NCI-H524 treated with DMSO at 0.1 percent for 48 hours (cell line): ENCODE measurements around the gene CPA4.
"Not testable (repeated sequence)": the region's sequence is repeated elsewhere in the genome, so short reads cannot be mapped to it uniquely, and the experiment has no call there.

Source experiments
- DNase-seq: peaks from one replicate; lab custom pipeline; 2025; lab: John Stamatoyannopoulos, UW

The CPA4 gene, protein sequence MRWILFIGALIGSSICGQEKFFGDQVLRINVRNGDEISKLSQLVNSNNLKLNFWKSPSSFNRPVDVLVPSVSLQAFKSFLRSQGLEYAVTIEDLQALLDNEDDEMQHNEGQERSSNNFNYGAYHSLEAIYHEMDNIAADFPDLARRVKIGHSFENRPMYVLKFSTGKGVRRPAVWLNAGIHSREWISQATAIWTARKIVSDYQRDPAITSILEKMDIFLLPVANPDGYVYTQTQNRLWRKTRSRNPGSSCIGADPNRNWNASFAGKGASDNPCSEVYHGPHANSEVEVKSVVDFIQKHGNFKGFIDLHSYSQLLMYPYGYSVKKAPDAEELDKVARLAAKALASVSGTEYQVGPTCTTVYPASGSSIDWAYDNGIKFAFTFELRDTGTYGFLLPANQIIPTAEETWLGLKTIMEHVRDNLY

DNA sequence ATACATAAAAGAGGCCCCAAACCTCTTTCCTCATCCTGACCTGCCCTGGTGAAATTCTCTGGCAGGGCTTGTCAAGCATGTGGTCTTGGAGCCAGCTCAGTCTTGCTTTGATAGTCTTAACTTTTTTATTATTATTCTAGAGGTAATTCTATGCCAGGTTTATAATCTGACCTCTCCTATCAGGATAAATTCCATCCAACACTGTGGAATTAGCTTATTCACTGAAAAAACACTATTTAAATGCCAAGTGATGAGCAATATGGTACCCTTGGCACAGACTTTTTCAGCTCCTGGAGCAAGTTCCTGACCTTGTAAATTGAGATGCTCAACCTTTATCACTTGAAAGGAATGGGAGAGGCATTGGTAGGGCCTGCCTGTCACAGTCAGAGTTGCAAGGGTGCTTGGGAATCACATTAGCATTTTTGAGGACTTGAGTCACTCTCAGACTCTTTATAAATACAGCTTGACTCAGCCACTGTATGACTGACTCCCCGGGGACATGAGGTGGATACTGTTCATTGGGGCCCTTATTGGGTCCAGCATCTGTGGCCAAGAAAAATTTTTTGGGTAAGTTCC lies at the start of gene CPA4:
Gene CPA4, plus strand, starts transcription at position 480 of the 576 bp plus-strand sequence. Its CDS starts 20 bp downstream, at position 500.
- DNase-seq, result no peak

DNA sequence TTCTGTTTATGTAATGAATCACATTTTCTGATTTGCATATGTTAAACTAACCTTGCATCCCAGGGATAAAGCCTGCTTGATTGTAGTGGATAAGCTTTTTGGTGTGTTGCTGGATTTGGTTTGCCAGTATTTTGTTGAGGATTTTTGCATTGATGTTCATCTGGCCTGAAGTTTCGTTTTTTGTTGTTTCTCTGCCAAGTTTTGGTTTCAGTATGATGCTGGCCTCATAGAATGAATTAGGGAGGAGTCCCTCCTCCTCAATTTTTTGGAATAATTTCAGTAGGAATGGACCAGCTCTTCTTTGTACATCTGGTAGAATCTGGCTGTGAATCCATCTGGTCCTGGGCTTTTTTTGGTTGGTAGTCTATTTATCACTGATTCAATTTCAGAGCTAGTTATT lies 49.5 kb upstream of the CPA4 start:
- DNase-seq, result not testable (repeated sequence)

DNA sequence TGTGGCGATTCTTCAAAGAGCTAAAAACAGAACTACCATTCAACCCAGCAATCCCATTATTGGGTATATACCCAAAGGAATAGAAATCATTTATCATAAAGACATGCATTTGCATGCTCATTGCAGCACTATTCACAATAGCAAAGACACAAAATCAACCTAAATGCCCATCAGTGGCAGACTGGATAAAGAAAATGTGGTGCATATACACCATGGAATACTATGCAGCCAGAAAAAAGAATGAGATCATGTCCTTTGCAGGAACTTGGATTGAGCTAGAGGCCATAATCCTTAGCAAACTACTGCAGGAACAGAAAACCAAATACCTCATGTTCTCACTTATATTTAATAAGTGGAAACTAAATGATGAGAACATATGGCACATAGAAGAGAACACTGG lies 46.5 kb upstream of the CPA4 start:
- not testable (repeated sequence) for DNase-seq

DNA sequence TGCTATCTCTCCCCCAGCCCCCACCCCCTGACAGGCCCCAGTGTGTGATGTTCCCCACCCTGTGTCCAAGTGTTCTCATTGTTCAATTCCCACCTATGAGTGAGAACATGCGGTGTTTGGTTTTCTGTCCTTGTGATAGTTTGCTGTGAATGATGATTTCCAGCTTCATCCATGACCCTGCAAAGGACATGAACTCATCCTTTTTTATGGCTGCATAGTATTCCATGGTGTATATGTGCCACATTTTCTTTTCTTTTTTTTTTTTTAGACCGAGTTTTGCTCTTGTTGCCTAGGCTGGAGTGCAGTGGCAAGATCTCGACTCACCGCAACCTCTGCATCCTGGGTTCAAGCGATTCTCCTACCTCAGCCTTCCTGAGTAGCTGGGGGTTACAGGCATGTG lies 44.1 kb upstream of the CPA4 start:
- DNase-seq, result not testable (repeated sequence)

DNA sequence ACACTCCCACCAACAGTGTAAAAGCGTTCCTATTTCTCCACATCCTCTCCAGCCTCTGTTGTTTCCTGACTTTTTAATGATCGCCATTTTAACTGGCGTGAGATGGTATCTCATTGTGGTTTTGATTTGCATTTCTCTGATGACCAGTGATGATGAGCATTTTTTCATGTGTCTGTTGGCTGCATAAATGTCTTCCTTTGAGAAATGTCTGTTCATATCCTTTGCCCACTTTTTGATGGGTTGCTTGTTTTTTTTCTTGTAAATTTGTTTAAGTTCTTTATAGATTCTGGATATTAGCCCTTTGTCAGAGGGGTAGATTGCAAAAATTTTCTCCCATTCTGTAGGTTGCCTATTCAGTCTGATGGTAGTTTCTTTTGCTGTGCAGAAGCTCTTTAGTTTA lies 43.3 kb upstream of the CPA4 start:
- not testable (repeated sequence) for DNase-seq

DNA sequence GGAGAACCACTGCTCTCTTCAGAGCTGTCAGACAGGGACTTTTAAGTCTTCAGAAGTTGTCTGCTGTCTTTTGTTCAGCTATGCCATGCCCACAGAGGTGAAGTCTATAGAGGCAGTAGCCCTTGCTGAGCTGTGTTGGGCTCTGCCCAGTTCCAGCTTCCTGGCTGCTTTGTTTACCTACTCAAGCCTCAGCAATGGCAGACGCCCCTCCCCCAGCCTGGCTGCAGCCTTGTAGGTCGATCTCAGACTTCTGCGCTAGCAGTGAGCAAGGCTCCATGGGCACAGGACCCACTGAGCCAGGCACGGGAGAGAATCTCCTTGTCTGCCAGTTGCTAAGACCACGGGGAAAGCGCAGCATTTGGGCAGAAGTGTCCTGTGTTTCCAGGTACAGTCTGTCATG lies 38.4 kb upstream of the CPA4 start:
- DNase-seq, result no peak

DNA sequence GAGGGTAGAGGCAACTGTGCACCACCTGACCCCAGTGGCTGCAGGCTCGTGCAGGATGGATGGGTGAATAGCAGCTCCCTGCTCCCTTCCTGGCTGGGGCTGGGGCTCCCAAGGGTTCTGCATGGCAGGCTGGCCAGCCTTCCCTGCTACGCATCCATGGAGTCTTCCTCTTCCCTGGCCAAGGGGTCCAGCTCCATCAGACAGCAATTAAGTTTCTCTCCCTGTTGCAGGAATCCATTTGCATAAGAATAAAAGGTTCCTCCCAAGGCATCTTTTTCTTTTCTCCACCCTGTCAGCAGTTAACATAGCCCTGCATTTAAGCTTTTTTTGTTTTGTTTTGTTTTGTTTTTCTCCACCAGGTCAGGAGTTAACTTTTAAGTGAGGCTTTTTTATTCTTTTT lies 36.3 kb upstream of the CPA4 start:
- no peak for DNase-seq

DNA sequence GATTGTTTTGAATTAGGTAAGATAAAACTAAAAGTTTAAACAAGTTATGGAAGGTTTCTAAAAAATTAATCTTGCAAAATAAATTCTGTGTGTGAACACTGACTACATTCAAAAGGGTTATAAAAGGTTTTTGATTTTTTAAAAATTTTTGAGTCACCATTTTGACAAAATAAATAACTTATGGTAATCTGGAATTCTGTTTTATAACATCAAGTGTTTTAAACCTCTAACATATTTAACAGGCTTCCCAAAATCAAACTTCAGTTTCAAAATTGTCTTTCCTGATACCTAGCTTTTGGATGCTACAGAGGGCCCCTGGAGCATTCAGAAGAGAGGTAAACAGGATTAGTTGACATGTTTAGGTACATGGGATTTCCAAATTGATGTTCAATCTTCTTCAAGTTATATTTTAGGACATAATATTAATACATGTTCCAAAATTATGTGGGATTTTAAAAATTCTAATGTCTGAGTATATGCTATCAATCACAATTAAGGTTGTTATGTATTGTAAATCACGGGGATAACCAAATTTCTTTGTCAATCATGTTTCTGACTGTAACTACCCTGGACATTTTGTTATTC lies 34.4 kb upstream of the CPA4 start:
- no peak for DNase-seq

DNA sequence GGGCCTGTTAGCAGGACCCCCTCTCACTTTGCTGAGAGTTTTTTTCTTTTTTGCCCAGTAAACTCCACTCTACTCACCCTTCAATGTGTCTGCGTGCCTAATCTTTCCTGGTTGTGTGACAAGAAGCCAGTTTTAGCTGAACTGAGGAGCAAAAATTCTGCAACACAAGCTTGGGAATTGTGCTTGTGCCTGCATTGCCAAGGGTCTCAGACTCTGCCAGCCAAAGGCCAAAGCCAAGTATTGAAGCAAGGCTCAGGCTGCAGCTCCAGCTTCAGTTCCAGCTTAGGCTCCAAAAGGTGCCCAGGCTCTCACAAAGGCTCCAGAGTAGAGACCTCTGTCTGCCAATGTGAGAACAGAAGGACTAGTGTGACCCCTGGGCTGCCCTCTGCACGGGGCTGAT lies 30.5 kb upstream of the CPA4 start:
- DNase-seq, result no peak

DNA sequence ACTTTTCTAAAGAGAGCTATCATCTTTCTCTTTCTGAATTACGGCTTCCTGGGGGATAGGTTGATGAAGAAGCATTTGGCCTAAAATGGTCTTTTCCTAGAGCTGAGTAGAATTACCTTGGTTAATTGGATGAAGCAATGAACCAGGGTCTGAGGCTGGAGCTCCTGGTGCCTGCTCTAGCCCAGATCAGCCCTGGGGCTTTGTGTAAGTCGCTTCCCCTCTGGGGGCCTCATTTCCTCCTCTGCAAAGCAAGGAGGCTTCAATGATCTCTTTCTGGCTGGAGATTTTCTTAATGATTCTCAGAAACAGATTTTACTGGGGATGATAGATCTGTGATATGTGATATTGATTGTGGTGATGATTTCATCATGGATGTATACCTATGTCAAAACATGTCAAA lies 29.8 kb upstream of the CPA4 start:
- DNase-seq, result no peak

DNA sequence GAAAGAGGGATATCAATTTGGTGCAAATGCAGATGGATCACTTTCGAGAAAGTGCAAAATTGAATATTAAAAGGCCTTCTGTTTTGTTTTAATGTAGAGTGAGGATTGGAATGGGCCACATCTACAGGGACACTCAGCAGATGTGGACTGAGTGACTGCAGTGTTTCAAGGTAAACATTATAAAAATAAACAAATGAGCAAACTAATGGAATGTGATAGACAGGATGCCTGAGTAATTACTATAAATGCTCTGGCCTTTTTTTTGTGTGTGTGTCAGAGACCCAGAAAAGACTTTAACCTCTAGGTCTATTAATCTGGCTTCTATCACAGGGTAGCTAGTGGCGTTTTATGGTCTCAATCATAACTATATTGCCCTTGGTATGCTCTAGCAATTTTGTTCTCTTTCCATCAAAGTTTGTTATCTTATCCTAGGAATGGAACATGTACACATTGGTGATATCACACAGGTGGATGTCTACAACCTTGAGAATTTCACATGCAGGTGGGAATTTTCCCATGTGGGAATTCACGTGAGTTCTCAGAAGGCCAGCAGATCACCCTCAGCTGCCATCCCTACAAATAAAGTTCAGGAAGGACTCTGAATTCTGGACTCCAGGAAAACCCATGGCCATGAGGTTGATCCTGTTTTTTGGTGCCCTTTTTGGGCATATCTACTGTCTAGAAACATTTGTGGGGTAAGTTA lies 26.6 kb upstream of the CPA4 start, which contains the start of gene CPA2:
Gene CPA2, plus strand, starts transcription at position 606 of the 703 bp plus-strand sequence. Its CDS starts 19 bp downstream, at position 625.
- DNase-seq, result no peak

DNA sequence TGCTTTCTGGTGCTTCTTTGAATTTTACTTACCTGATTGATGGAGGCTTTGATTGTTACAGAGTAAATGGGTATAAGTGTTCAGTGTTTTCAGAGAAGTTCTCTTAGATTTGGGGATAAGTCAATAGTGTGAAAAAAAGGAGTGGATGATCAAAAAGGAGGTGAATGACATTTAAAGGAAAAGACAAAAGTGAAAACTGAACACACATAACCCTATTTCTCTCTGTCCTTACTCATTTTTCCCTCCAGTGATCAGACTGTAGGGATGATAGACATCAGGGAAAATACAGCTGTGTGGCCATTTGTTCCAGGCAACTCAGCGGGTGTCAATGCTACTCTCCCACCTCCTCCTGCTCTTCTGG lies 26.0 kb upstream of the CPA4 start:
- DNase-seq, result no peak

DNA sequence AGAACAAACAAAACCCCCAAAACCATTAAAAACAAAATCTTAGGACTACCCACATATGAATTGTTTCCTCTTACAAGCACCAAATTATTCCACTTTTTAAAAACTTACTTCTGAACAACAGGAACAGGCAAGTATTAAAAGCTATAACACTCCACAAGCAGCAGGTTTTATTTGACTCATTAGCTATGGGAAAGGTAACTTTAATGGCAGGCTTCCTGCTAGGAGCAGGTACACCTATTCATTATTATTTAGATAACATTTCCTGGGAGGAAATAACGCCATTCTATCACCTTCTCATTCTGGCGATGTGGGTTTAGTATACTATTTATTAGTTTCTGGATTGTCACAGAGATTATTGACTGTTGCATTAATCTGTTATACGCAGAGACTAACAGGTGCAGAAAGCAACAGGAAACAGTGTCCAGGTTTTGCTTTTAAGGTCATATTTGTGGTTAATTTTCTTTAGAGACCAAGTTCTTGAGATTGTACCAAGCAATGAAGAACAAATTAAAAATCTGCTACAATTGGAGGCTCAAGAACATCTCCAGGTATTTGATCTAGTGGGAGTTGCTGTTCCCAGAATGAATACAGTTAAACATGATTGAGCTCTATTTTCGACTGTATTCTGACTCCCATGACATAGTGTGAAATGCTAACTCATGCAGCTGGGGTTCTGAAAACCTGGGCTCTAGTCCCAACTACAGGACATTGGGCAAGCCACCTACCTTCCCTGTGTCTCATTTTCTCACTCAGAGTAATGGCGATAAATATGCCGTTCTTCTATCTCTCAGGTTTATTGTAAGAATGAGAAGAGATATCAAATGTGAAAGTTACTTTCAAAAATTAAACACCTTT lies 24.3 kb upstream of the CPA4 start:
- DNase-seq, result no peak

DNA sequence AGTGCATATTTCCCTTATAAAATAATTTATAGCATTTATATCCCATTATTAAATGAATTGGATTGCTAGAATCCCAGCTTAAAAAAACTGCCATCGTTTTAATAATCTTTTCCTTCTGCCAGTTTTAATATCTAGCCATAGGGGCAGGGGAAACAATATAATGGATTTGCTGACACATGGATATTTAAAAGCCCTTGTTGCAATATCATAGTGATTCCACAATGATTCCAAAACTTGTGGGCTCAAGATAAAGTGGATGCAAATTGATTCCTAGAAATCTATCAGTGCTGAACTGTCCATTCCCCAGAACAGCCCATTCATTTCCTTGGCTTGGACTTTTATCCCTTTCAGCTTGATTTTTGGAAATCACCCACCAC lies 23.7 kb upstream of the CPA4 start:
- no peak for DNase-seq

DNA sequence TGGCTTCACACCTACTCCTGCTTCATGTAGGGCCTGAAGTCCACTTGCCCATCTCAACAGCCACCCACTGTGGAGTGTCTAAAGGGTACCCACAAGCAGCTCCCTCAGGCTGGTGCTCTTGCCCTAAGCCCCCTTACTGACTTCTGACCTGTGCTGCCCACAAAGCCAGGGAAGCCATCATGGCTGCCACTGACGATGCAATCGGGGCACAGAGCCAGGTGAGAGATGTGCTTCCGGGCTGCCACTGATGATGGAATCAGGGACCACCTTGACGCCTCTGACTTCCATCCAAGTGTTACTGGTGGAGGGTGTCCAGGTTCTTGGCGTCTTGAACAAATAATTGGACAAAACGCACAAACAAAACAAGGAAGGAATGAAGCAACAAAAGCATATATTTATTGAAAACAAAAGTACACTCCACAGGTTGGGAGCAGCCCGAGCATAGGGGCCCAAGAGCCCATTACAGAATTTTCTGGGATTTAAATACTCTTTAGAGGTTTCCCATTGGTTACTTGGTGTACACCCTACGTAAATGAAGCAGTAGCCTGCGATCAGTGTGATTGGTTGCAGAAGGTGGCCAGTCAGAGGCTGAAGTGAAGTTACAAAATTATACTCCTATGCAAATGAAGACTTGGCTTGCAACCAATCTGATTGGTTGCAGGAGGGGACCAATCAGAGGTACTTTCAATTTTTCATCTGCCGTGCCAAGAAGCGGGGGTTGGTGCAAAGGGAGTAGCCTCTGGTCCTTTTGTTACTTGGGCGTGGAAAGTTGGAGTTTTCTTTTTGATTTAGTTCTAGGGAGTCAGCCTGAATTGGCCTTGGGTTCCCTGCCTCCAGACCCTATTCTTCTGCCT lies 21.8 kb upstream of the CPA4 start:
- DNase-seq, result no peak

DNA sequence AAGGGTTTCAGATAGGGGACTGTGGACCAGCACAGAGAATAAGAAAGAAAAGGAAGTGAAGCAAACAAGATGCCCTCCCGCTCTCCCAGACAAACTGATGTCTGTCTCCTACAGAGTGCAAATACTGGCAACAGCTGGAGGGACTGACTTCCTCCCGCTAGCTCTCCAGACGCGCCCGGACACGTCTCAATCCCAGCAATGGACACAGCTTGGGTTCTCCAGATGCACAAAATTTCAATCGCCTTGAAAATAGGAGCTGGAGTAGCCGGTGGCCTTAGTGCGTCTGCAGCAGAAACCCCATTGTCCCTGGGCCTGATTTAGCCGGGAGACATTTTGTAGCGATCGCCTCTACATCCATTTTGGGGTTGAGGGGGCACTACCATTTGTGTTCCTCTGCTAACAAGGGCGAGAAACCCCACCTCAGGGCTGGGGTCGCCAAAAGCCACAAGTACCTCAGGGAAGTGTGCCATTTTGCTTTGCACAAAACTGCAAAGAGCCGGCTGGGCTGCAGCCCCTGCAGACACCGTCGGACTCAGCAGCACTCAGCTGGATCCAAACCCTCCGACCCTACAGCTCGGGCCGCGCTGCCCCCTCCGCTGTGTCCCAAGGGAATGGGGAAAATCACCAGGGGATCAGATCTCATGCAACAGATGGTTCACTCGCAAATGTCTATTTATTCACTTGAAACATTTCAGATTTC lies 20.4 kb upstream of the CPA4 start:
- peak; percentile 70 for DNase-seq

DNA sequence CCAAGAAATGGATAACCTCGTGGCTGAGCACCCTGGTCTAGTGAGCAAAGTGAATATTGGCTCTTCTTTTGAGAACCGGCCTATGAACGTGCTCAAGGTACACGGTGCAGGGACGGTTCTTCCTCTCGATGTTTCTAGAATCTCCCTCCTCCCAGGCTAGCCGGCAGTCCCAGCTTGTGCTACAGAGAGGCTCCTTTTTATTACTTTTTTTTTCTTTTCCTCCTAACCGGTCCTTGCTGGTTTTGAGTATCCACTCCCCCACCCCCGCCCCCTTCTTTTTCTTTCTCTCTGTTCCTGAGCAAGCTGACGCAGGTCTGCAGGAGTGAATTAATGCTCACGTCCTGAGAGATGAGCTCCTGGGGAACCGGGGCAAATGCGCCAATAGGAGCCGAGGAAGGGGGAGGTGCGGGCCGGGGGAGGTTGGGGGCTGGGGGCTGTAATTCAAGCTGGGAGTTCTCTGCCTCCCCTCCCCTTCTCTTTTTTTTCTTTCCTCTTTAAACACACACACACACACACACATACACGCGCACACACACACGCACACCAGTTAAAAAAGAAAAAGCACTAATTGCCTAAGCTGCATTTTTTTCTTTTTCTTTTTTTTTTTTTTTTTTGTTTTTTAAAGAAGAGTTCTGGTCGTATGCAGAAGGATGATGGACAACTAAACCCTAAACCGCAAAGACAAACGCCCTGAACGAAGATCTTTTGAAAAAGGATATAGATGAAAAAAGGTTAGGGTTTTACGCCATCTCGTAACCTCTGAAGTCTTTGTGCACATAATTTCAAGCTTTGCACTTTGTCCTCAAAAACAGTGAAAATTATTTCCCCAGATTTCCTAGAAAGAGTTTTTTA lies 19.7 kb upstream of the CPA4 start:
- DNase-seq, result peak; percentile 79

DNA sequence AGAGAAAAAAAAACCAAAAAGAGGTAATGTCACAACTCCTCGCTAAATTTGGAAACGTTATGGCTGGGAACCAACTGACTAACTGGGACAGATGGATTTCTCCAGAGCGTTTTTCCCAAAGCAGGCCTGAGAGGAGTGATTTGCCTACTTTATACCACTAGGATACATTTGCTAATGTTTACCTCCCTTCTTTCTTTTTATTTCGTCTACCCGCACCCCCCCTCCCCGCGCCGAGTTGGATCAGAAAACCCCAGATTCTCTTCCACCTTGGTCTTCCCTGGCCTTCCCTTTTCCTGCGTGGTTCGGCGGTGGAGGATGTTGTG lies 19.1 kb upstream of the CPA4 start:
- peak; percentile 49 for DNase-seq

DNA sequence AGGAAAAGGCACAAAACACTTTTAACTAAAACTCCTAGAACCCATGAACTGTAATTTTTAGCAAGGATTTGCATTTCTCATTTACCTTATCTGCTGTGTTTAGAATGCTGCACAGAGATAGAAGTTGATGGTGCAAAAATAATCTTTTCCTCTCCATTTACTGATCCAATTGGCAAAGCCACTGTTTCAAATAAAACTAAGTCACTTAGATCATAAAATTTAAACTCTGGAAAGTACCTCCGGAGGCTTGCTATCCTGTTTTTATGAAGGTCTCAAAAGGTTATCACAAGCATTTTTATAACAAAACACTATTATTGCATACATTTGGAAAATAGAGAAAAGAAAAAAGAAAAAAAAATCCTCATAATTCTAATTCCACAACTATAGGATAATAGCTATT lies 18.7 kb upstream of the CPA4 start:
- DNase-seq, result no peak
